HG03025 (cell line): ENCODE results near the gene XPO6.

Experiments used
- ATAC-seq: cut with Tn5 transposase; IDR thresholded peaks from one replicate; pipeline ENCODE4 v1.9.1; 2021; ENCODE audit warnings: mild to moderate bottlenecking, moderate library complexity; ENCODE audit not compliant: unreplicated experiment, low FRiP score

The XPO6 gene

GRCh38 chr16:28161626-28162025, 50.1 kb downstream of the XPO6 start:
- no peak for ATAC-seq

- no peak for ATAC-seq
Observed at GRCh38 chr16:28158136-28158535, 53.6 kb downstream of the XPO6 start.

- no peak for ATAC-seq
Observed at GRCh38 chr16:28156056-28156680, 55.6 kb downstream of the XPO6 start.

- ATAC-seq: no peak
Observed at GRCh38 chr16:28155293-28155692, 56.5 kb downstream of the XPO6 start.

- no peak for ATAC-seq
Observed at GRCh38 chr16:28151180-28151579, 60.6 kb downstream of the XPO6 start.

GRCh38 chr16:28149011-28149888, 62.5 kb downstream of the XPO6 start:
- ATAC-seq: no peak

- no peak for ATAC-seq
Observed at GRCh38 chr16:28146536-28146935, 65.2 kb downstream of the XPO6 start.

GRCh38 chr16:28145796-28146195, 66.0 kb downstream of the XPO6 start:
- no peak for ATAC-seq

- peak; percentile 58 for ATAC-seq
Observed at GRCh38 chr16:28140788-28141618, 70.8 kb downstream of the XPO6 start.

GRCh38 chr16:28139530-28139929, 72.2 kb downstream of the XPO6 start:
- ATAC-seq: no peak

- ATAC-seq: no peak
Observed at GRCh38 chr16:28136751-28137434, 74.9 kb downstream of the XPO6 start.

GRCh38 chr16:28133666-28134065, 78.1 kb downstream of the XPO6 start:
- no peak for ATAC-seq

GRCh38 chr16:28131743-28132393, 79.9 kb downstream of the XPO6 start:
- ATAC-seq: no peak

GRCh38 chr16:28131181-28131580, 80.6 kb downstream of the XPO6 start:
- no peak for ATAC-seq

GRCh38 chr16:28130099-28131088, 81.4 kb downstream of the XPO6 start:
- no peak for ATAC-seq

GRCh38 chr16:28126684-28127620, 84.8 kb downstream of the XPO6 start:
- no peak for ATAC-seq

GRCh38 chr16:28125592-28125991, 86.2 kb downstream of the XPO6 start:
- ATAC-seq: no peak

GRCh38 chr16:28121527-28121926, 90.2 kb downstream of the XPO6 start:
- ATAC-seq: no peak
